ENCODE measurements around the gene GPR107.

DNA sequence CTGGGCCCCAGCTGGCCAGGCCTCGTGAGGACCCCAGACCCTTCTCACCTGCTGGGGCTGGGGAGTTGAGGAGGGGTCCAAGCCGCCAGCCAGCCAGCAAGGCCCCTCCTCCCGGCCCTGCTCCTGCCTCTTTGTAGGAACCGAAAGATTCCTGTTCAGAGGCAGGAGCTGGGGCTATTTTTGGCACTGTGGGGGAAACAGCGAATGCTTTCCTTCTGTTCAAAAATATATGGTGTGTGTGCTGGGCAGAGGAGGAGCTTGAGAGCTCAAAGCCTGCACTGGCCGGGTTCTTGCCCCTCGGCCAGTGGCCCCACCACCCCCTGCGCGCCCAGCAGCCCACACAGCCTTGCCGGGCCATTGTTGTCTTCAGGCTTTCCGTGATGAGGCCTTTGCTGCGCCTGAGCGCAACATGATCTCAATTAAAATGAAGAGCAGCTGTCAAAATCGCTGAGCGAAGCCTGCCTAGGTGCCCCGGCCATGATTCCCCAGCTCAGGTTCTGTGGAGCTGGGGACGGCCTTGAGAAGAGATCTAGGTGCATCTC lies 131.9 kb downstream of the GPR107 start:
- no peak for TF ChIP-seq CTCF (conservative IDR thresholded peaks at IDR 0.05; ENCODE audit: low read depth, low read length)
- no peak for TF ChIP-seq EZH2 (IDR thresholded peaks at IDR 0.05; ENCODE audit: borderline replicate concordance, low read depth, low read length, poor library complexity, severe bottlenecking)
